ENCODE data around the gene INSRR. TPM values are rescaled to one million over a fixed set of nuclear protein-coding genes. Genes with fewer than 3 reads are reported as not detected.

Gene INSRR
- total RNA-seq, 8 experiments from 2014 or later = 0.05 to 1.6 (median 0.11) TPM; not detected in 1

- in situ Hi-C loops (cut with MboI; ENCODE audit: low pct_unique_long_range_greater_than_20kb in 2 of 9, low sequenced_read_pairs in 9 of 9, unreplicated experiment in 9 of 9) = loop anchor here in 2 of 9 experiments (25.0 kb wide), 1 partner anchor 178 kb away; the partner anchor contains the start of gene NES (in 2 of the 2)
- H3K4me1 ChIP-seq (replicated peaks in 1 of 2) = peaks cover 36 to 50% of the 10 kb centered on the region in 2 donors
- H3K4me3 ChIP-seq = no peak overlapping the region
- no peak for ATAC-seq (replicated peaks in 6 of 8)
- 40 to 92% (median 69%) methylated on average over 1 to 9 of the region's 9 CpGs; no CpG with 5 or more reads in 1 of the 10 experiments for WGBS, 10 experiments
- H3K27ac ChIP-seq = no peak overlapping the region
Observed at GRCh38 chr1:156865258-156865657, 6.3 kb upstream of the INSRR start.

DNA sequence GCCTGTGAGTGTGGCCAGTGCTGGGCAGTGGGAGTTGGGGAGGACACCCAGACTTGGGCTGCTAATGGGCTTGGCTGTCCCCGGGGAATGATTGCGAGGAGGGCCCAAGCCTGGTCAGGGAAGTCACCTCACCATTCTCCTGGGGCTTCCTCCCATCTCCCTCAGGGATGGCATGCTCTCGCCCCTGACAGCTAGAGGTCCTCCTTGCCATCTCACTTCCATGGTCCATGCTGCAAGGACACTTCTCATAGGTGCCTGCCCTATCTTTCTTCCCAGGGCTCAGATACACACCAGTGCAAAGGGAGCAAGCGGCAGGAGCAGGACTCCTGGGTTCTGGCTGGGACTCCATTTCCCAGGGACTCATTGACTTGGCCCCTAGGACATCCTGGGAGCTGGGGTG is 5.9 kb upstream of the INSRR start:
- in situ Hi-C loops (cut with MboI; ENCODE audit: low pct_unique_long_range_greater_than_20kb in 2 of 9, low sequenced_read_pairs in 9 of 9, unreplicated experiment in 9 of 9) = loop anchor here in 2 of 9 experiments (25.0 kb wide), 1 partner anchor 177 kb away; the partner anchor contains the start of gene NES (in 2 of the 2)
- H3K4me3 ChIP-seq = no peak overlapping the region
- peaks cover 41 to 55% of the 10 kb centered on the region in 2 donors for H3K4me1 ChIP-seq (replicated peaks in 1 of 2)
- 80 to 100% (median 96%) methylated on average over 1 to 3 of the region's 4 CpGs; no CpG with 5 or more reads in 6 of the 10 experiments for WGBS, 10 experiments
- no peak for ATAC-seq (replicated peaks in 6 of 8)
- no peak overlapping the region for H3K27ac ChIP-seq

- 46 to 100% (median 56%) methylated on average over 1 to 7 of the region's 7 CpGs; no CpG with 5 or more reads in 6 of the 10 experiments for WGBS, 10 experiments
- in situ Hi-C loops (cut with MboI; ENCODE audit: low pct_unique_long_range_greater_than_20kb in 2 of 9, low sequenced_read_pairs in 9 of 9, unreplicated experiment in 9 of 9) = loop anchor here in 2 of 9 experiments (25.0 kb wide), 1 partner anchor 176 kb away; the partner anchor contains the start of gene NES (in 2 of the 2)
Observed at GRCh38 chr1:156863631-156864030, 4.7 kb upstream of the INSRR start.

DNA sequence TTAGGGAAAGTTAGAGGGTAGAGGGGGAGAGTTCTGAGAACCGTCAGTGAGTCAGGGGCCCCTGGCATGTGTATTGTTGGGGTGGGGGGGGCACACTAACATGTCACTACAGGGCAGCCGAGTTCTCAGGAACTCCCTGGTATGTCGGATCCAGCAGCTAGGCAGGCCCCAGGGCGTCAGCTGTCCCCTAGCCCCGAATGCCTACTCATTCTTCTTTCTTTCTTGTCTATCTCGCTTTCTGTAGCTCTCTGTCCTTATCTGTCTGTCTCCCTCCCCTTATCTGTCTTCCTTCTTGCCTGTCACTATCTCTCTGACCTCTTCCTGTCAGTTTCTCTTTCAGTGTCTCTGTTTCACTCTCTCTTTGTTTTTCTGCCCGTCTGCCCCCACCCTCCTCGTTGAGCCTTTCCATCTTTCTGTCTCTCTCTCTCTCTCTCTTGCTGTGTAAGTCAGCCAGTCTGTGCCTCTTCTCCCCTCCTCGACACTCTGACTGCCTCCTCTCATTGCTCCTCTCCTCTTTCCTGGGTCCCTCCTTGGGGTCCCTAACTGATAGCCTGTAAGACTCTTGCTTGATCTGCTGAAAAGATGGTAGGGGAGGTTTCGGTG is 4.2 kb upstream of the INSRR start:
- Histone ChIP-seq H3K4me3 (no peak overlapping the region), H3K4me1 (replicated peaks in 1 of 2) (peaks cover 49 to 70% of the 10 kb centered on the region in 2 donors), H3K27ac (no peak overlapping the region)
- in situ Hi-C loops (cut with MboI; ENCODE audit: low pct_unique_long_range_greater_than_20kb in 2 of 9, low sequenced_read_pairs in 9 of 9, unreplicated experiment in 9 of 9) = loop anchor here in 2 of 9 experiments (25.0 kb wide), 1 partner anchor 176 kb away; the partner anchor contains the start of gene NES (in 2 of the 2)
- no peak for ATAC-seq (replicated peaks in 6 of 8)
- WGBS, 10 experiments = 0 to 60% (median 45%) methylated on average over 1 to 10 of the region's 10 CpGs; no CpG with 5 or more reads in 1 of the 10 experiments

More at GRCh38 chr1:156863631-156864030, 4.7 kb upstream of the INSRR start:
- no peak overlapping the region for H3K4me3 ChIP-seq
- no peak overlapping the region for H3K27ac ChIP-seq
- ATAC-seq (replicated peaks in 6 of 8) = no peak
- H3K4me1 ChIP-seq (replicated peaks in 1 of 2) = peaks cover 48 to 65% of the 10 kb centered on the region in 2 donors

DNA sequence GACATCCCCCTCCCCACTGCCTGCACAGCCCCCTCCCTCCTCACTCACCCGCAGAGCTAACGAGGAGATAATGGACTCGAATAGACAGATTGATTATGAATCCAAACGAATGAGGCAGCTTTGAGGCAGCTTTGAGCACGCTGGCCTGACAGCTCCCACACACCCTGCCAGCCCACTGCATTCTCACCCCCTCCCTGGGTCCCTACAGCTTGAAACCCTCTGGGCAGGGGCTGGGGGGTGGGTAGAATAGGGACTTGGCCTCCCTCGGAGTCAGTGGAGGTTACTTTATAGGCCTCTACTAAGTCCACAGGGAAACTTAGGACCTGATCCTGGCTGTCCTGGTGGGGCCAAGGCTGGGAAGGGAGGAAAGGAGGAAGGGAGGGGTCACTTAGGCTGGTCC is 3.7 kb upstream of the INSRR start:
- Histone ChIP-seq H3K4me3 (no peak overlapping the region), H3K27ac (no peak overlapping the region), H3K4me1 (replicated peaks in 1 of 2) (peaks cover 49 to 71% of the 10 kb centered on the region in 2 donors)
- no peak for ATAC-seq (replicated peaks in 6 of 8)
- WGBS, 10 experiments = 0 to 70% (median 30%) methylated on average over 1 to 2 of the region's 6 CpGs; no CpG with 5 or more reads in 6 of the 10 experiments
- in situ Hi-C loops (cut with MboI; ENCODE audit: low pct_unique_long_range_greater_than_20kb in 2 of 9, low sequenced_read_pairs in 9 of 9, unreplicated experiment in 9 of 9) = loop anchor here in 2 of 9 experiments (25.0 kb wide), 1 partner anchor 175 kb away; the partner anchor contains the start of gene NES (in 2 of the 2)

- 2 to 18% (median 6%) methylated on average over 2 to 23 of the region's 69 CpGs; no CpG with 5 or more reads in 4 of the 10 experiments for WGBS, 10 experiments
- ATAC-seq (replicated peaks in 6 of 8) = peak; percentile 58 to 84 (median 73)
- in situ Hi-C loops (cut with MboI; ENCODE audit: low pct_unique_long_range_greater_than_20kb in 2 of 9, low sequenced_read_pairs in 9 of 9, unreplicated experiment in 9 of 9) = loop anchor here in 2 of 9 experiments (25.0 kb wide), 1 partner anchor 174 kb away; the partner anchor contains the start of gene NES (in 2 of the 2)
- peak within 1 kb of the TSS in 1 of 2 donors; percentile 5 for H3K27ac ChIP-seq
- peaks cover 41 to 69% of the 10 kb centered on the region in 2 donors for H3K4me1 ChIP-seq (replicated peaks in 1 of 2)
- peak within 1 kb of the TSS; percentile 11 to 34 (median 23) for H3K4me3 ChIP-seq
Observed at GRCh38 chr1:156860628-156861423, 1.9 kb upstream of the INSRR start, which contains the start of gene NTRK1. TSS of gene NTRK1 (plus strand) at chr1:156860865. CDS start at chr1:156860935, 70 bp downstream.

DNA sequence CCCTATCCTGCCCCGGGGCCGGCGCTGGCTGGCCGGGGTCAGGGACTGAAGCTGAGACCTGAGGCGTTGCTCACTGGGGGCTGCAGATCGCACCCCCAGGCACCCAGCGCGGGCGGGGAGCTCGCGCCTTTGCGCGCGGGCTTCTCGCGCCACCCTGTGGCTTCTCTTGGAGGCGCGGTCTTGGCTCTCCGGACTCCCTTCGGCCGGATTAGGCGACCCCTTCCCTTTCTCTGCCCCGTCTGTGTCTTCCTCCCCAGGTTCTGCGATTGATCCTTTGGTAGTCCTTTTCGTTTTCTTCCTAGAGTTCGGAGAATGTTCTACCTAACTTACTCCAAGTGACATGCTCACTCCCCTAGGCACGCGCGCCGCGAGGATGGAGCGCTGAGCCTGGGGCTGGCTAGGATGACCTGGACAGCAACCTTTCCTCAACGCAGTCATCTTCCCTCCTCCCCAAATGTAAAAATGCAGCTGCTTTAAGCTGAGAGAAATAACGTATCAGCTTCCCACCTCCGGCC is 1.3 kb upstream of the INSRR start:
- Histone ChIP-seq H3K4me1 (replicated peaks in 1 of 2) (peaks cover 35 to 63% of the 10 kb centered on the region in 2 donors), H3K4me3 (peak overlapping the region; percentile 11 to 34 (median 23)), H3K27ac (peak overlapping the region in 1 of 2 donors; percentile 5)
- in situ Hi-C loops (cut with MboI; ENCODE audit: low pct_unique_long_range_greater_than_20kb in 2 of 9, low sequenced_read_pairs in 9 of 9, unreplicated experiment in 9 of 9) = loop anchor here in 2 of 9 experiments (25.0 kb wide), 1 partner anchor 173 kb away; the partner anchor contains the start of gene NES (in 2 of the 2)
- WGBS, 10 experiments = 0 to 4% (median 0%) methylated on average over 4 to 27 of the region's 35 CpGs; no CpG with 5 or more reads in 4 of the 10 experiments
- peak; percentile 59 to 76 (median 74) for ATAC-seq (replicated peaks in 6 of 8)

- Histone ChIP-seq H3K4me3 (peak overlapping the region; percentile 11 to 34 (median 23)), H3K4me1 (replicated peaks in 1 of 2) (peaks cover 33 to 59% of the 10 kb centered on the region in 2 donors), H3K27ac (peak overlapping the region in 1 of 2 donors; percentile 4)
- WGBS, 10 experiments = 0 to 10% (median 7%) methylated on average over 2 to 14 of the region's 33 CpGs; no CpG with 5 or more reads in 3 of the 10 experiments
- in situ Hi-C loops (cut with MboI; ENCODE audit: low pct_unique_long_range_greater_than_20kb in 2 of 9, low sequenced_read_pairs in 9 of 9, unreplicated experiment in 9 of 9) = loop anchor here in 2 of 9 experiments (25.0 kb wide), 1 partner anchor 172 kb away; the partner anchor contains the start of gene NES (in 2 of the 2)
- peak; percentile 6 to 64 (median 45) for ATAC-seq (replicated peaks in 6 of 8)
Observed at GRCh38 chr1:156859523-156860112, 701 bp upstream of the INSRR start.

DNA sequence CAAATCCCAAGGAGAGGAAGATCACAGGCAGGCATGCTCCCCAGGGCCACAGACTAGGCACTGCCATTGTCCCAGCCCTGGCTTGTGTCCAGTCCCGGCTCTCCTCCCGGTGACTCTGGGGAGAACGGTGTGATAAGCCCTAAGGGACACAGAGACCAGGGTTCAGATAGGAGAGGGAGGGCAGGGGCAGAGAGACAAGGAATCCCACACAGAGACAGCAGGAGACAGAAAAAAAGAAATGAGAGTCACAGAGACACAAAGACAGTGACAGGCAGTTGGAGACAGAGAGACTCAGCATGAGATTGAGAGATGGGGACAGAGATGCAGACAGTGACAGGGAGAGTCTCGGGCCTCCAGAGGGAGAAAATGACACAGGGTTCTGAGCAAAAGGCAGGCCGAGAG is 361 bp downstream of the INSRR start:
- ATAC-seq (replicated peaks in 6 of 8) = peak in 2 of 8 experiments; percentile 3 to 10
- Histone ChIP-seq H3K4me1 (replicated peaks in 1 of 2) (peaks cover 33 to 59% of the 10 kb centered on the region in 2 donors), H3K27ac (no peak overlapping the region), H3K4me3 (no peak overlapping the region)
- in situ Hi-C loops (cut with MboI; ENCODE audit: low pct_unique_long_range_greater_than_20kb in 2 of 9, low sequenced_read_pairs in 9 of 9, unreplicated experiment in 9 of 9) = loop anchor here in 2 of 9 experiments (25.0 kb wide), 1 partner anchor 171 kb away; the partner anchor contains the start of gene NES (in 2 of the 2)
- 0 to 60% (median 12%) methylated on average over 1 to 5 of the region's 5 CpGs; no CpG with 5 or more reads in 3 of the 10 experiments for WGBS, 10 experiments

DNA sequence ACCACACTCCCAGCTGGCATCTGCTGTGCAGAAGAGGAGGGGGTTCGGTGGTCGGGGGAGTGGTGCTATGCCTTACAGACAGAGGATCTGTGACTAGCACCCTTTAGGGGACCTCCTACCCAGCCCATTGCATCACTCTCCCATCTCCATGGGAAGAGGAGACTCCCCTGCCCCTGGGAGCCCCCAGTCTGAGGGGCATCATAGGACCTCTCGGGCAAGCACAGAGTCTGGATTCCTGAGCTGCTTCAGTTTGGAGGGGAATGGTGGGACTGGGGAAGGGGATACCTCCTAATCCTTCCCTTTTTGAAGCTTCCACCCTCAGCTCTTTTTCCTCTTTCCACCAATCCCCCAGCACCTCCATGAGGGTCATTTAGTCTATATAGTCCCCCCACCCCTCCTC is 1.4 kb downstream of the INSRR start:
- Histone ChIP-seq H3K4me3 (no peak overlapping the region), H3K4me1 (replicated peaks in 1 of 2) (peaks cover 35 to 52% of the 10 kb centered on the region in 2 donors), H3K27ac (no peak overlapping the region)
- WGBS, 10 experiments = 10 to 30% methylated on average over 2 of the region's 3 CpGs; no CpG with 5 or more reads in 8 of the 10 experiments
- in situ Hi-C loops (cut with MboI; ENCODE audit: low pct_unique_long_range_greater_than_20kb in 2 of 9, low sequenced_read_pairs in 9 of 9, unreplicated experiment in 9 of 9) = loop anchor here in 2 of 9 experiments (25.0 kb wide), 1 partner anchor 170 kb away; the partner anchor contains the start of gene NES (in 2 of the 2)
- ATAC-seq (replicated peaks in 6 of 8) = no peak

DNA sequence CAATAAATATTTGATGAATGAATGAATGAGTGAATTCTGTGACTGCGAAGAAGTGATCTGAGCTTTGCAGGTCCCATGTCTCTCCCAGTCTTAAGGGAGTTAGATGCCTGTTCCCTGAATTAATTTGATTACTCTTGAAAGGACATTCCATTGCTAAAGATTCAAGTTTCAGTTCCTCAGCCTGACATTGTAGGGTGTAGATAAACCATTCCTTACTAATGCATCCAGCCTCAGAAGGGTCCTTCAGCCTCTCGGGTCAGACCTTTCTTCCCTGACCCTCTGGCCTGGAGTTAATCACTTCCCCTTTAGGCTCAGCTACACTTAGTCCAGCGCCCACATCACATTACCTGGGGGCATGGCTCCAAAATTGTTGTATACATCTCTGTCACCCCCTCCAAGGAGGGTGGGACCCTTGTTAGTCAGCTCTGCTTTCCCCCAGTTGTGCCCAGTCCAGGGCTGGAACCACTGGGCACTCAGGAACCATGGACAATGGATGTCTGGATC is 2.6 kb downstream of the INSRR start:
- 40 to 100% (median 75%) methylated on average over 1 to 3 of the region's 3 CpGs; no CpG with 5 or more reads in 2 of the 10 experiments for WGBS, 10 experiments
- ATAC-seq (replicated peaks in 6 of 8) = no peak
- peaks cover 29 to 46% of the 10 kb centered on the region in 2 donors for H3K4me1 ChIP-seq (replicated peaks in 1 of 2)
- no peak overlapping the region for H3K27ac ChIP-seq
- in situ Hi-C loops (cut with MboI; ENCODE audit: low pct_unique_long_range_greater_than_20kb in 2 of 9, low sequenced_read_pairs in 9 of 9, unreplicated experiment in 9 of 9) = loop anchor here in 2 of 9 experiments (25.0 kb wide), 1 partner anchor 169 kb away; the partner anchor contains the start of gene NES (in 2 of the 2)
- H3K4me3 ChIP-seq = no peak overlapping the region
